Measurements from ENCODE around the gene MYLK. TPM values are rescaled to one million over a fixed set of nuclear protein-coding genes. Genes with fewer than 3 reads are reported as not detected.

Gene MYLK
- total and polyA plus RNA-seq, 2 of the 4 experiments (the other 2 are of a cell fraction), result 299 to 484 TPM

GRCh38 chr3:123660141-123660675 is 223.9 kb downstream of the MYLK start:
- Histone ChIP-seq H3K14ac (replicated peaks; ENCODE audit: low read depth, low read length) (peak overlapping the region; percentile 91), H3K56ac (ENCODE audit: extremely low read depth, insufficient read depth, low read length) (peak overlapping the region; percentile 92; the same call in 1 of the 2 replicates), H3K9me3 (ENCODE audit: control insufficient read depth, insufficient read depth, low read length) (no peaks in the 10 kb centered on the region), H2BK120ac (ENCODE audit: low read depth, low read length) (peak overlapping the region; percentile 96), H2AK5ac (ENCODE audit: low read depth, low read length) (peak overlapping the region; percentile 74; the same call in 1 of the 2 replicates), H3K27me3 (ENCODE audit: control insufficient read depth, insufficient read depth, low read length) (no peaks in the 10 kb centered on the region), H4K20me1 (ENCODE audit: insufficient read depth, low read length) (no peaks in the 10 kb centered on the region), H2BK20ac (ENCODE audit: low read depth, low read length) (peak overlapping the region; percentile 92), H3K9me1 (ENCODE audit: insufficient read depth, low read length) (peaks cover 32% of the 10 kb centered on the region), H3K9ac (ENCODE audit: low read depth, low read length) (peak overlapping the region; percentile 36; the same call in 1 of the 2 replicates), H4K8ac (ENCODE audit: low read depth in 2 of 2, low read length in 2 of 2) (peak overlapping the region; percentile 82 to 87), H2BK15ac (ENCODE audit: low read depth, low read length) (peak overlapping the region; percentile 93), H3K27ac (ENCODE audit: insufficient read depth, low read length) (peak overlapping the region; percentile 65), H3K23ac (ENCODE audit: low read depth, low read length) (peak overlapping the region; percentile 92), H2AFZ (replicated peaks; ENCODE audit: low read length, poor library complexity) (no peak overlapping the region), H3K36me3 (ENCODE audit: control insufficient read depth, insufficient read depth, low read length) (peaks cover 72% of the 10 kb centered on the region), H3K4ac (ENCODE audit: low read depth, low read length) (peak overlapping the region; percentile 87), H2BK5ac (ENCODE audit: low read depth, low read length, poor library complexity, severe bottlenecking) (peak overlapping the region; percentile 89), H3K4me1 (ENCODE audit: control insufficient read depth, insufficient read depth, low read length) (peaks cover 26% of the 10 kb centered on the region), H3K18ac (ENCODE audit: low read depth, low read length) (peak overlapping the region; percentile 72), H4K5ac (ENCODE audit: low read depth, low read length) (peak overlapping the region; percentile 78), H3K4me2 (ENCODE audit: low read depth, low read length) (no peak overlapping the region), H2AK9ac (replicated peaks; ENCODE audit: low read depth, low read length, poor library complexity) (peak overlapping the region; percentile 70), H4K91ac (ENCODE audit: insufficient read depth, low read depth, low read length) (peak overlapping the region; percentile 89), H3K4me3 (ENCODE audit: insufficient read depth, low read depth, low read length) (no peak overlapping the region), H3K79me1 (ENCODE audit: low read depth in 1 of 2, low read length in 2 of 2) (peaks cover 12 to 55% of the 10 kb centered on the region in 2 experiments)
- TF ChIP-seq MAFK (IDR thresholded peaks at IDR 0.05; ENCODE audit: low read depth, low read length), result no peak
- TF ChIP-seq MAZ (IDR thresholded peaks at IDR 0.05; ENCODE audit: borderline replicate concordance, low read depth, low read length), result no peak
- TF ChIP-seq MXI1 (IDR thresholded peaks at IDR 0.05; ENCODE audit: borderline replicate concordance, low read depth, low read length), result no peak
- TF ChIP-seq POLR2A (IDR thresholded peaks at IDR 0.05; ENCODE audit: low read depth, low read length), result no peak
- TF ChIP-seq CHD1 (IDR thresholded peaks at IDR 0.05; ENCODE audit: low read depth, low read length), result no peak
- no peak for TF ChIP-seq RFX5 (IDR thresholded peaks at IDR 0.05; ENCODE audit: low read depth, low read length)
- no peak for TF ChIP-seq RAD21 (IDR thresholded peaks at IDR 0.05; ENCODE audit: low read length)
- TF ChIP-seq NFE2L2 (IDR thresholded peaks at IDR 0.05; ENCODE audit: low read depth, low read length), result no peak
- no peak for TF ChIP-seq FOS (IDR thresholded peaks at IDR 0.05; ENCODE audit: low read depth, low read length)
- TF ChIP-seq USF2 (IDR thresholded peaks at IDR 0.05; ENCODE audit: low read depth, low read length), result no peak
- DNase-seq, result no peak
- WGBS, 2 experiments (ENCODE audit: extremely low coverage in 2 of 2, insufficient read length in 1 of 2), result no CpG with 5 or more reads among the region's 3 CpGs
- dilution Hi-C loops (cut with HindIII; ENCODE audit: low sequenced_read_pairs, unreplicated experiment) (no loop called here), intact Hi-C loops (cut with micrococcal nuclease) (no loop called here), in situ Hi-C loops (cut with MboI; ENCODE audit: low sequenced_read_pairs) (no loop called here)
- ChIA-PET CTCF (no interaction called here), POLR2A (ENCODE audit: unreplicated experiment) (no interaction called here)
- no TSS peak for BruUV-seq (replicated peaks)
- ATAC-seq (ENCODE audit: low read depth), result no peak

Data from IMR-90 (cell line).